Activated CD8-positive, alpha-beta memory T cell treated with anti-CD3 and anti-CD28 coated beads, Interleukin-2, amount 50 U/mL, for 1 hour (primary cell): ENCODE results near the gene NIPBL.
"Not testable (repeated sequence)": the region's sequence is repeated elsewhere in the genome, so short reads cannot be mapped to it uniquely, and the experiment has no call there.

ENCODE experiments used
- DNase-seq: peaks from one replicate; pipeline ENCODE4 v3.0.0-alpha.2; 2020; ENCODE audit errors: extremely low read depth

Gene NIPBL

GRCh38 chr5:36904677-36905076, 28.1 kb downstream of the NIPBL start:
- no peak for DNase-seq

GRCh38 chr5:36908544-36909260, 32.1 kb downstream of the NIPBL start:
- no peak for DNase-seq

GRCh38 chr5:36915653-36916052, 39.1 kb downstream of the NIPBL start:
- no peak for DNase-seq

GRCh38 chr5:36916614-36917013, 40.0 kb downstream of the NIPBL start:
- not testable (repeated sequence) for DNase-seq

GRCh38 chr5:36917358-36917757, 40.8 kb downstream of the NIPBL start:
- not testable (repeated sequence) for DNase-seq

- DNase-seq = no peak
Observed at GRCh38 chr5:36919238-36919637, 42.7 kb downstream of the NIPBL start.

- DNase-seq = no peak
Observed at GRCh38 chr5:36919650-36920049, 43.1 kb downstream of the NIPBL start.

DNA sequence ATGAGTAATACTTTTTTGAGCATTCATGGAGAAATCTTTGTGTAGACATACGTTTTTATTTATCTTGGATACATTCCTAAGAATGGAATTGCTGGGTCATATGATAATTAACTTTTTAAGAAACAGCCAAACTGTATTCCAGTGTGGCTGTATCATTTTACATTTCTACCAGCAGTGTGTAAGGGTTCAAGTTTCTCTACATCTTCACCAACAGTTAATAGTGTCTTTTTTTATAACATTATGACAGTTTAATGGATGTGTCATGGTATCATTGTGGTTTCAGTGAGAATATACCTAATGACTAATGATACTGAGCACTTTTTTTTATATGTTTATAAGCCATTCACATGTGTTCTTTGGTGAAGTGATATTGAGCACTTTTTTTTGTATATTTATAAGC, 52.4 kb downstream of the NIPBL start:
- no peak for DNase-seq

DNA sequence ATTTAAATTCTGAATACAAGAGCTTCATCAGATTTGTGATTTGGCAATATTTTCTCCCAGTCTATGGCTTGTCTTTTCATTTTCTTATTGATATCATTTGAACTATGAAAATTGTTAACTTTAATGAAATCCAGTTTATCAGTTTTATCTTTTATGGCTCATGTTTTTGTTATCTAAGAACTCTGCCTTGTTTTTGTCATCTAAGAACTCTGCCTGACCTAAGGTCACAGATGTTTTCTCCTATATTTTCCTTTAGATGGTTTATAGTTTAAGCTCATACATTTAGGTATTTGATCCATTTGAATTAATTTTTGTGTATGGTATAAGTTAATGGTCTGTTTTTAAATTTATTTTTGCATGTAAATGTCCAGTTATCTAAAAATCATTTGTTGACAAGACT, 52.9 kb downstream of the NIPBL start:
- DNase-seq = no peak

GRCh38 chr5:36932056-36932455, 55.5 kb downstream of the NIPBL start:
- no peak for DNase-seq

DNA sequence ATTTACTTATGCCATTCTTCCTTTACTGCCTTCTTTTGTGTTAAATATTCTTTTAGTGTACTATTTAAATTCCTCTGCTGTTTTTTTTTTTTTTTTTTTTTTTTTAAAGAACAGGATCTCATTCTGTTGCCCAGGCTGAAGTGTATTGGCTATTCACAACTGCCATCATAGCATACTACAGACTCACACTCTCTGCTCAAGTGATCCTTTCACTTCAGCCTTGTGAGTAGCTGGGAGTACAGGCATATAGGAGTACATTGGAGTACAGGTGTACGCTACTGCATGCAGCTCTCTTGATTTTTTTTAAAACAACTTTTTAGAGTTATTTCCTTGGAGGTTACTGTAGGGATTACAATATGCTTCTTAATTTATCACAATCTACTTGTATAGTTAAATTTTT, 56.1 kb downstream of the NIPBL start:
- no peak for DNase-seq

DNA sequence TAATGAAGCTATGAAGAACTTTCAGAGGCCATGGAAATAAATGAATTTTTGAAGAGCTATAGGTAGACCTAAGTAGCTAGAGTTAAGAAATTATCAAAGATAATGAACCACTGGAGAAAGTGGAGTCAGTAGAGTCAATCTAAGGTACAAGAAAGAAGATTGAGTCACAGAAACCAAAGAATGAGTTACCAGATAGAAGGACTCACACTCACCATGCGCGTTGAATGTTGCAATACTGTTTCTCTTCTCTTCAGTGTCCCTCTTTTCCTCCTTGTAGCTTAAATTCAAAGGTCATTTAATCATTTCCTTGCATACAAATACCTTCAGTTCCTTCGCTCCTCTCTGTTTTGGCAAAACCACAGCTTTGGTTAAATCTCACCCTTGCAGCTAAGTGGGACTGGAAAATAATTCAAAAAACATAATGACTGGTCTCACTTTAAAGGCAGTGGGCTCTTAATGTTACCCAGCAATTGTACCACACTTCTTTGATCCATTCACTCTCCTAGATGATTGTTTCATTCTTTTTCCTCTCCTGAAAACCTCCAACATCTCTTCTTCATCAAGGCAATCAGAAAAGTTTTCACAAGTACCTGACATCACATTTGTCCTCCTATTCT, 58.3 kb downstream of the NIPBL start:
- no peak for DNase-seq

GRCh38 chr5:36935805-36936204, 59.2 kb downstream of the NIPBL start:
- DNase-seq = no peak

GRCh38 chr5:36936309-36936708, 59.7 kb downstream of the NIPBL start:
- no peak for DNase-seq

- DNase-seq = no peak
Observed at GRCh38 chr5:36938129-36938528, 61.6 kb downstream of the NIPBL start.

DNA sequence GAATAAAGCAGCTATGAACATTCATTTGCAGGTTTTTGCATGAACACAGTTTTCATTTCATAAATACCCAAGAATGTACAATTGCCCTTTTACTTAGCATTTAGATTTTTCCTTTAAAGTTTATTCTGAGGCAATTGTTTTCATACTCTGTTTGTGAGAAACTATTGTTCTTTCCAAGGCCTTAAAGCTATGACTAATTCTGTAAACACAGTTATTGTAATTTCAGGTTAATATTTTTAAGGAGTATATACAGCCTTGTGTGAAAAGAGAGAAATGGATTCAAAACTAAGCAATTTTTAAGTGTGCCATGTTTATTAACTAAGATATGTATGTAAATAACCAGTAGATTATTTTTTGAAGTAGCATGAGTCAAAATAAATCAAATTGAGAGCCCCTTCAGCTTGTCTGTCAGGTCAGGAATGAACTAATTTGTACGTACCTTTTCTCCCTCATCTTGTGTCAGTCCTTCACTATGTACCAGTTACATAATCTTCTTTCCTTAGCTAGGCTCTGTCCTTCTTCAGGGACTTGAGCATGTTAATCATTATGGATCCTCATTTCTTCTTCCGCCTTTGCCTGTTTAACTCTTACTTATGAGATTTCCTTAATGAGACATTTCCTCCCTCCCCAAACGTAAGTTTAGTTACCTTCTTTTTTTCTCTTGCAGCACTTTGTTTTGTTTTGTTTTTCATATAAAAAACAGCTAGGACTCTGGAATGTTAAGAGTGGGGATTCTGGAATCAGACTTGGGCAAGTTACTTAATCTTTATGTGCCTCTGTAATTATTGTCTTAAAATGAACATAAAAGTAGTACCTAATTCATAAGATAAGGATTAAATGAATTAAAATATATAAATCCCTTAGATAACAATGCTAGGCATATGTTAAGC, 63.6 kb downstream of the NIPBL start:
- DNase-seq = no peak

- DNase-seq = no peak
Observed at GRCh38 chr5:36943584-36943983, 67.0 kb downstream of the NIPBL start.

DNA sequence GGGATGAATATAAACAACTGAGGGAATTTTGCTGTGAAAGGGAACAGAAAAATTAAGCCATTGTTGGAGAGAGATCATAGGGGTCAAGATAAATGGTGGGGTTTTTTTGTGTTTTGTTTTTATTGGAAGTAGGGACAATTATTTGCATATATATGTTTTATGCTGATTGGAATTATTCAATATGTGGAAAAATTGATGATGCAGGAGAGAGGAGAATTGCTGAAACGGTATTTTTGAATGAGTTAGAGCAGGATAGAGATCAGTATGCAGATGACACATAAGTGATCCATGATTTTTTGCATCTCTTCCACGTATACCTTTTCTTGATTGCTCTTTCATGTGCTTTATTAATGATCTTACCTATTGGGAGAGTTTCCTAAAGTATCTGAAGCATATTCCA, 67.5 kb downstream of the NIPBL start:
- no peak for DNase-seq

GRCh38 chr5:36944607-36945225, 68.1 kb downstream of the NIPBL start:
- DNase-seq = no peak

DNA sequence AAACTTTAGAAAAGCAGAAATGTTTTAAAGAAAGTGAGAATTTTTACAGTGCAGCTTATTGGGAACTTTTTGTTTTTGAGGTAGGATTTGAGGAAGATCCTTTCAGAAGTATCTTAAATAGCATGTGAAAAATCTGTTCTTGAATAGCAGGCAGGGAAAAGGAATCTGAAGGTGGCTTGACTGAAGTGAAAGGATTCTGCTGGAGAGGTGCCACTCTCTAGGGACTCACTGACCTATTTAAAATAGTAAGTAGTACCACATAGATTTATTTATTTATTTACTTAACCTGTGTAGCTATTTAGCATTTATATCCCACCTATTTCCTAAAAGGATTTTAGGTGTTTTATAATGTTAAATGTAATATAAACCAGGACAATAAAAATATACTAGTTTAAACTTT, 69.1 kb downstream of the NIPBL start:
- no peak for DNase-seq

DNA sequence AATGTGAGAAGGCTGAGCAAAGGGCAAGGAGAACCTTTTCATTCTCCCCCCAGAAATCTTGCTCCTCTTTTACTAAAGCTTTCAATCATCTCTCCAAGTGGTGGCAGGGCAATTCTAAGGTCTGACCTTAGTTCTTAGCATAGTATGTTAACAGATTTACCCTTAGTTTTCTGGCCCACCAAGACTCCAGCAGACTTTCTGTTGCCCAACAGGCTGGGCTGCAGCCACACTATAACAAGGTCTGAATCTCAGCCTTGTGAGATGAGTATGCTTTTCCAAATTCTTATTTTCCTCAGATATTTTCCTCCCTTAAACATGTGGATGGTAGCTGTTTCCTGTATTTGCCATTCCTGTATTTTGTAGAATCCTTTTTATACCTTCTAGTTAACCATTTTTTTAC, 69.5 kb downstream of the NIPBL start:
- no peak for DNase-seq

- DNase-seq = no peak
Observed at GRCh38 chr5:36948041-36948440, 71.5 kb downstream of the NIPBL start.
